GM23338 (cell line): Measurements from ENCODE around the gene ANKRD63. TPM values are rescaled to one million over a fixed set of nuclear protein-coding genes. Genes with fewer than 3 reads are reported as not detected.

Experiments
- ATAC-seq: fragments of 200-7000 bp; cut with Tn5 transposase; 3 replicates; pipeline ENCODE4 v1.9.1; 2020
- DNase-seq: peaks from one replicate; pipeline ENCODE4 v3.0.0-alpha.2; 2015; ENCODE audit warnings: low spot score
- H2AFZ ChIP-seq: fragments of 200-600 bp; sonication (generic); 2 replicates; pipeline ENCODE4 v1.8.0; 2016; ENCODE audit warnings: antibody characterized with exemption, mild to moderate bottlenecking, moderate library complexity
- H3F3A ChIP-seq: fragments of 200-600 bp; sonication (generic); replicated peaks from 2 replicates; pipeline ENCODE4 v1.8.0; 2017; ENCODE audit warnings: antibody characterized with exemption, mixed run types, low read depth
- H3K27ac ChIP-seq: fragments of 200-600 bp; sonication (generic); 2 replicates; pipeline ENCODE4 v1.6.1; 2016; ENCODE audit warnings: low read depth
- H3K27me3 ChIP-seq: fragments of 200-600 bp; sonication (generic); 2 replicates; pipeline ENCODE4 v1.8.0; 2016; ENCODE audit warnings: mild to moderate bottlenecking, mixed run types, moderate library complexity; ENCODE audit not compliant: insufficient read depth
- H3K36me3 ChIP-seq: fragments of 200-600 bp; sonication (generic); 2 replicates; pipeline ENCODE4 v1.8.0; 2016; ENCODE audit warnings: mild to moderate bottlenecking; ENCODE audit not compliant: insufficient read depth
- H3K4me1 ChIP-seq: fragments of 200-600 bp; sonication (generic); 2 replicates; pipeline ENCODE4 v1.8.0; 2016; ENCODE audit warnings: mild to moderate bottlenecking, moderate library complexity; ENCODE audit not compliant: insufficient read depth
- H3K4me2 ChIP-seq: fragments of 200-600 bp; sonication (generic); 2 replicates; pipeline ENCODE4 v1.7.1; 2017; ENCODE audit warnings: mixed run types
- H3K4me3 ChIP-seq: fragments of 200-600 bp; sonication (generic); 2 replicates; pipeline ENCODE4 v1.6.1; 2016; ENCODE audit warnings: mixed run types
- H3K79me2 ChIP-seq: fragments of 200-600 bp; sonication (generic); replicated peaks from 2 replicates; pipeline ENCODE4 v1.8.0; 2017; ENCODE audit warnings: mild to moderate bottlenecking; ENCODE audit not compliant: insufficient read depth
- H3K9me2 ChIP-seq: fragments of 200-600 bp; sonication (generic); 2 replicates; pipeline ENCODE4 v1.8.0; 2017; ENCODE audit not compliant: insufficient read depth
- H4K20me1 ChIP-seq: fragments of 200-600 bp; sonication (generic); replicated peaks from 2 replicates; pipeline ENCODE4 v1.8.0; 2017; ENCODE audit warnings: mild to moderate bottlenecking; ENCODE audit not compliant: insufficient read depth
- H3K27ac Mint-ChIP-seq: 2 replicates; pipeline ENCODE4 v1.8.0; 2020; ENCODE audit warnings: inconsistent platforms, mild to moderate bottlenecking, moderate library complexity, mixed read lengths
- H3K27me3 Mint-ChIP-seq: 3 replicates; pipeline ENCODE4 v1.8.0; 2022; ENCODE audit warnings: low read depth, mild to moderate bottlenecking, moderate library complexity, mixed read lengths, inconsistent platforms; ENCODE audit not compliant: insufficient read depth, poor library complexity
- H3K36me3 Mint-ChIP-seq: 3 replicates; pipeline ENCODE4 v1.8.0; 2021; ENCODE audit warnings: low read depth, mild to moderate bottlenecking, inconsistent platforms, moderate library complexity, mixed read lengths
- H3K4me1 Mint-ChIP-seq: 3 replicates; pipeline ENCODE4 v1.8.0; 2020; ENCODE audit warnings: mild to moderate bottlenecking, inconsistent platforms, mixed read lengths
- H3K4me3 Mint-ChIP-seq: 3 replicates; pipeline ENCODE4 v1.8.0; 2021; ENCODE audit warnings: moderate library complexity, mild to moderate bottlenecking, inconsistent platforms, mixed read lengths
- H3K9me3 Mint-ChIP-seq: 3 replicates; pipeline ENCODE4 v1.8.0; 2020; ENCODE audit warnings: moderate library complexity, mild to moderate bottlenecking, inconsistent platforms, mixed read lengths
- ETS1 ChIP-seq: IDR thresholded peaks from 2 replicates; pipeline ENCODE4 v1.6.1; 2016; ENCODE audit warnings: antibody characterized with exemption
- EZH2 ChIP-seq: fragments of 200-600 bp; sonication (generic); IDR thresholded peaks from one replicate; pipeline ENCODE4 v1.8.0; 2017; ENCODE audit warnings: antibody characterized with exemption, mild to moderate bottlenecking, low read depth; ENCODE audit not compliant: unreplicated experiment
- EZH2phosphoT487 ChIP-seq: fragments of 200-600 bp; sonication (generic); IDR thresholded peaks from one replicate; pipeline ENCODE4 v1.8.1; 2018; ENCODE audit warnings: antibody characterized with exemption; ENCODE audit not compliant: unreplicated experiment
- NANOG ChIP-seq: IDR thresholded peaks from 2 replicates; pipeline ENCODE4 v1.6.1; 2016; ENCODE audit warnings: antibody characterized with exemption, borderline replicate concordance
- REST ChIP-seq: IDR thresholded peaks from one replicate; pipeline ENCODE4 v1.6.1; 2018; ENCODE audit warnings: antibody characterized with exemption; ENCODE audit not compliant: unreplicated experiment
- STAT1 ChIP-seq: IDR thresholded peaks from one replicate; pipeline ENCODE4 v1.6.1; 2016; ENCODE audit warnings: antibody characterized with exemption; ENCODE audit not compliant: unreplicated experiment
- ZNF114 ChIP-seq: fragments of 250-450 bp; sonication (Bioruptor Pico); IDR thresholded peaks from 2 replicates; pipeline ENCODE4 v1.5.0; 2020; ENCODE audit warnings: mild to moderate bottlenecking, moderate library complexity
- ZNF331 ChIP-seq: fragments of 250-450 bp; sonication (Bioruptor Pico); IDR thresholded peaks from 2 replicates; pipeline ENCODE4 v1.5.0; 2020; ENCODE audit warnings: low read depth, mild to moderate bottlenecking, moderate library complexity
- ZNF462 ChIP-seq: fragments of 250-450 bp; sonication (Bioruptor Pico); IDR thresholded peaks from 2 replicates; pipeline ENCODE4 v1.5.0; 2020; ENCODE audit warnings: mild to moderate bottlenecking, moderate library complexity
- polyA plus RNA-seq: library from polyadenylated mRNA; unstranded; fragments of >200 nt; fragmentation: Nextera tagmentation; extraction: Ambion mirVana; gene quantifications from 2 replicates; pipeline ENCODE4 v1.2.1, GENCODE V29; 2016
- total RNA-seq: library from RNA; depleted of rRNA; stranded (reverse); fragments of >200 nt; shearing (Covaris generic); gene quantifications from 2 replicates; pipeline ENCODE4 v1.2.3, GENCODE V29; 2014

Gene ANKRD63
- total and polyA plus RNA-seq, 2 experiments from 2014 or later: 0.59 TPM; not detected in 1

GRCh38 chr15:40252438-40253166 lies 30.3 kb downstream of the ANKRD63 start:
- H3K27me3 Mint-ChIP-seq: peaks cover 37% of the 10 kb centered on the region
- TF ChIP-seq NANOG: no peak
- peak; percentile 17 for TF ChIP-seq EZH2phosphoT487
- TF ChIP-seq ZNF331 (CRISPR knock-in tag): no peak
- peak; percentile 46 for TF ChIP-seq EZH2
- H3K9me3 Mint-ChIP-seq: no peaks in the 10 kb centered on the region; the same call in 2 of the 3 replicates

GRCh38 chr15:40252141-40252437 lies 30.8 kb downstream of the ANKRD63 start:
- no peak overlapping the region for H3K27ac Mint-ChIP-seq
- Histone ChIP-seq H3F3A (peaks cover 13% of the 10 kb centered on the region; the same call in 1 of the 2 replicates), H3K9me2 (no peaks in the 10 kb centered on the region), H3K36me3 (no peaks in the 10 kb centered on the region), H3K79me2 (no peaks in the 10 kb centered on the region), H3K4me2 (peak overlapping the region; percentile 97), H3K27ac (no peak overlapping the region), H4K20me1 (no peaks in the 10 kb centered on the region), H3K4me1 (no peaks in the 10 kb centered on the region; the same call in 1 of the 2 replicates), H3K4me3 (peak overlapping the region; percentile 77), H2AFZ (peak overlapping the region; percentile 97), H3K27me3 (peaks cover 47% of the 10 kb centered on the region)
- DNase-seq: no peak
- ATAC-seq: peak; percentile 61
- no peak for TF ChIP-seq REST
- no peak for TF ChIP-seq STAT1
- TF ChIP-seq ZNF114: no peak
- TF ChIP-seq NANOG: no peak
- TF ChIP-seq EZH2: peak; percentile 53
- TF ChIP-seq ETS1: no peak
- no peak for TF ChIP-seq ZNF462 (CRISPR knock-in tag)
- no peaks in the 10 kb centered on the region; the same call in 2 of the 3 replicates for H3K9me3 Mint-ChIP-seq
- H3K4me1 Mint-ChIP-seq: peaks cover 21% of the 10 kb centered on the region
- H3K36me3 Mint-ChIP-seq: no peaks in the 10 kb centered on the region; the same call in 2 of the 3 replicates
- peaks cover 37% of the 10 kb centered on the region for H3K27me3 Mint-ChIP-seq
- H3K4me3 Mint-ChIP-seq: peak overlapping the region; percentile 57

More at GRCh38 chr15:40252438-40253166, 30.3 kb downstream of the ANKRD63 start:
- Histone ChIP-seq H3K9me2 (no peaks in the 10 kb centered on the region), H3K79me2 (no peaks in the 10 kb centered on the region), H4K20me1 (no peaks in the 10 kb centered on the region), H2AFZ (peak overlapping the region; percentile 97), H3K4me1 (no peaks in the 10 kb centered on the region; the same call in 1 of the 2 replicates), H3K4me3 (peak overlapping the region; percentile 77), H3K4me2 (peak overlapping the region; percentile 97), H3K27ac (no peak overlapping the region), H3K36me3 (no peaks in the 10 kb centered on the region), H3K27me3 (peaks cover 47% of the 10 kb centered on the region), H3F3A (peaks cover 13% of the 10 kb centered on the region; the same call in 1 of the 2 replicates)
- H3K36me3 Mint-ChIP-seq: no peaks in the 10 kb centered on the region; the same call in 2 of the 3 replicates
- H3K4me3 Mint-ChIP-seq: peak overlapping the region; percentile 80
- DNase-seq: peak; percentile 84
- ATAC-seq: peak; percentile 69
- peaks cover 24% of the 10 kb centered on the region for H3K4me1 Mint-ChIP-seq
- H3K27ac Mint-ChIP-seq: no peak overlapping the region
